Tibial artery (tissue), 4 donors: ENCODE data around the gene SERAC1.

Experiments used
- DNase-seq, 2 donors: peaks; one replicate each; pipeline ENCODE4 v3.0.0-alpha.2; 2019
- H3K27ac ChIP-seq, 2 donors: fragments of 200-600 bp; sonication (generic) in 1 of 2; 1 replicate in 1 of 2; 2 replicates in 1 of 2; pipeline ENCODE4 v1.5.1; 2018 to 2019; ENCODE audit warnings: mild to moderate bottlenecking in 1 of 2
- H3K27me3 ChIP-seq, 2 donors: fragments of 200-600 bp; sonication (generic) in 1 of 2; one replicate each; pipeline versions ENCODE4 v1.5.1 to v1.6.0; 2016 to 2019
- H3K36me3 ChIP-seq, 3 donors: fragments of 200-600 bp; sonication (generic) in 2 of 3; one replicate each; pipeline ENCODE4 v1.5.1; 2016 to 2019; ENCODE audit warnings: mild to moderate bottlenecking in 2 of 3
- H3K4me1 ChIP-seq, 4 donors: fragments of 200-600 bp; sonication (generic) in 2 of 4; 1 replicate in 3 of 4; 2 replicates in 1 of 4; pipeline ENCODE4 v1.5.1; 2016 to 2019
- H3K4me3 ChIP-seq, 2 donors: fragments of 200-600 bp; sonication (generic) in 1 of 2; 1 replicate in 1 of 2; 2 replicates in 1 of 2; pipeline ENCODE4 v1.5.1; 2018 to 2019; ENCODE audit warnings: mild to moderate bottlenecking in 2 of 2
- H3K9me3 ChIP-seq, 3 donors: fragments of 200-600 bp; sonication (generic) in 1 of 3; one replicate each; pipeline ENCODE4 v1.5.1; 2016 to 2019
- CTCF ChIP-seq, 2 experiments: fragments of 200-600 bp in 1 of 2; fragments of 450-650 bp in 1 of 2; IDR thresholded peaks; one replicate each; pipeline ENCODE4 v1.5.1; 2017 to 2019; ENCODE audit warnings: antibody characterized with exemption in 2 of 2, mild to moderate bottlenecking in 1 of 2, moderate library complexity in 1 of 2
- intact Hi-C: fragments of 100-400 bp; cut with DNase I; formaldehyde crosslinking; loops from one replicate; pipeline ENCODE4 v1.15.0; 2023; ENCODE audit warnings: low total_unique reads

The SERAC1 gene

DNA sequence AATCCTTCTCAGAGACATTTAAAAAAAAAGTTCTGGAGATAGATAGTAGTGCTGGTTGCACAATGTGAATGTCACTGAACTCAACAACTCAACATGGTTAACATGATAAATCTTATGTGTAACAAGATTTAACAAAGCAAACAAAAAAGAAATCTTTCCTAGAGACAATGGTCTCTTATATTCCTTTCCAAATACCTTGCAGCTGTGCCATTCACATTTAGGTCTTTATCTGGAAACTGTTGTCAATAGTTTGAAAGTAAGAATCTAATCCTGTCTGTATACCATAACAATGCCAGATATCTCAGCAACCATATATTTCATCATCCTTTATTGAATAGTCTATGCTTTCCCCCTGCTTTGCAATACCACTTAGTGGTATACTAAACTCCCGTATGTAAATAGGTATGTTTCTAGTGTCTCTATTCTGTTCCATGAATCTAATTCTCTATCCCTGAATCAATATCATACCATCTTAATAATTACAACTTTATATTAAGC lies 2.1 kb downstream of the SERAC1 start:
- Histone ChIP-seq H3K9me3 (no peaks in the 10 kb centered on the region), H3K36me3 (no peaks in the 10 kb centered on the region), H3K4me1 (peaks cover 0 to 48% (median 15%) of the 10 kb centered on the region in 4 donors), H3K4me3 (no peak overlapping the region), H3K27me3 (no peaks in the 10 kb centered on the region), H3K27ac (no peak overlapping the region)
- intact Hi-C loops: no loop called here
- no peak for TF ChIP-seq CTCF (IDR thresholded peaks at IDR 0.05)
- DNase-seq: no peak

DNA sequence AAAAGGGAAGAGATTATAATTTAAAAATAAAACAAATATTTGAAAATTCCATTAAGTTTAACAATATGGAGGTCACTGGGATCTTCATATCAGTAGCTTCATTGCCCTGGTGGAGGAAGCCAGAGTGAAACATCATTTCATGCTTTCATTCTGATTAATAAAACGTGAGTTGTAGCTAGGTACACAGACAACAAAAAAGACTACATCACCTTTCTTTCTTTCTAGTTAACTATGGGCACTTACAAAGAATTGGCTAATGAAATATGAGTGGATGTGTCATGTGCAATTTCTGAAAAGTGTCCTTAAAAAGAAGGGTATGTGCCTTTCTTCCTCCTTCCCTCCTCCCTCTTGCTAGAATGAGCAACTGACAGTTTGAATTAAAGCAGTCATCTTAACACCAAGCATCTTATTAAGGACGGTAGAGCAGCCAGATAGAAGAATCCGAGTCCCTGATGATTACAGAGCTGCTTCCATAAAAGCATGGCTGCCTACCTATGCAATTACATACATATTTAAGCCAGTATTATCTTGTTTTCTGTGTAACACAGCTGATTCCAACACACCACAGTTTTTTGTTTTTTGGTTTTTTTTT lies 3.4 kb downstream of the SERAC1 start:
- no peak for TF ChIP-seq CTCF (IDR thresholded peaks at IDR 0.05)
- Histone ChIP-seq H3K36me3 (no peaks in the 10 kb centered on the region), H3K4me3 (no peak overlapping the region), H3K27ac (no peak overlapping the region), H3K9me3 (no peaks in the 10 kb centered on the region), H3K4me1 (peaks cover 0 to 44% (median 11%) of the 10 kb centered on the region in 4 donors), H3K27me3 (no peaks in the 10 kb centered on the region)
- intact Hi-C loops: no loop called here
- DNase-seq: no peak

DNA sequence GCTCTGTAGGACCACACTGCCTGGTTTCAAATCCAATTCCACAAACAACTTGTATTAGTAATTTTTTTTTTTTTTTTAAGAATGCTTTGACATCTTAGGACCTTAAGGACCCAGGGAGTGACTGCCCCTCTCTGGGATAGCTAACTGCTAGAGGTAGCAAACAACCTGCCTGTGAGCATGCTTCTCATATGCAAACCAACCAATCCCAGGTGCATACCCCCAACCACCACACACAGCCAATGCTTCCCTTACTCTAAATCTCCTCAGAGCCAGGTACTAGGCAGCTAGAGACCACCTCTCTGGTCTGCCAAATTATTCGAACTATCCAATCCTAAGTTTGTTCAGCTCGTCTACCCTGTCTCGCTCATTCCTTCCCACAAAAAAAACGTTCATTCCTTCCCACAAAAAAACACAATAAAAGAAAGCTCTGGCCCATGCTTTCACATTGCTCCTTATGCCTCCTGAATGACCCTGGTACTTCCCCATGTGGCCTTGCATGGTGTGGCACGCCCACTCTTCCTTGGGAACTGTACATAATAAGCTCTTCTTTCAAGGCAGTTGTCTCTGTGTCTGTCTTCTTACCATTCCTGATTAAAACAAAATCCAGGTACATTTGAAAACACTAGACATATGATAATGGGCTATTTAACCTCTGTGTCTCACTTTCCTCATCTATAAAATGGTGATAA lies 6.4 kb downstream of the SERAC1 start:
- Histone ChIP-seq H3K36me3 (peaks cover 0 to 14% (median 0%) of the 10 kb centered on the region in 3 donors), H3K4me1 (peaks cover 0 to 32% (median 7%) of the 10 kb centered on the region in 4 donors), H3K4me3 (no peak overlapping the region), H3K9me3 (no peaks in the 10 kb centered on the region), H3K27ac (peak overlapping the region; percentile 41 to 64), H3K27me3 (no peaks in the 10 kb centered on the region)
- DNase-seq: no peak
- intact Hi-C loops: no loop called here
- no peak for TF ChIP-seq CTCF (IDR thresholded peaks at IDR 0.05)

GRCh38 chr6:158160932-158161539 lies 7.0 kb downstream of the SERAC1 start:
- no peak for TF ChIP-seq CTCF (IDR thresholded peaks at IDR 0.05)
- intact Hi-C loops: no loop called here
- Histone ChIP-seq H3K9me3 (no peaks in the 10 kb centered on the region), H3K27ac (peak overlapping the region; percentile 41 to 64), H3K27me3 (no peaks in the 10 kb centered on the region), H3K4me1 (peaks cover 0 to 26% (median 5%) of the 10 kb centered on the region in 4 donors), H3K4me3 (no peak overlapping the region), H3K36me3 (peaks cover 0 to 14% (median 0%) of the 10 kb centered on the region in 3 donors)
- DNase-seq: no peak

DNA sequence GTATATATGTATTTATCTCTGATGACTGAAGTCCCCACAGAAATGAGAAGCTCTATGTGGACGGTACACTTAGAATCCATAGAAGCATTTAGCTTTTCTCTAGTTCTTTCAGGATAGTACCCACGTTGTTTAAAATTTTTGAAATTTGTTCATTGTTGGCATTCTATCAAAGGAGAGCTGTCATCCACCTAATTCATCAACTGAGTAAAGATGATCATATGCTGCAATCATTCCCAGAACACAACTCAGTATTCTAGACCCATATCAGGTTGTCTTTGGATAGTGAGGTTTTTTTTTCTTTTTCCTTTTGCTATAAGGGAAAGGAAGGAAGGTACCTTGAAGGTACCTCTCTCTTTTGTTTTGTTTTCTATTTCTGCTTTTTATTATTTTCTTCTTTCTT lies 9.3 kb downstream of the SERAC1 start:
- no peak overlapping the region for H3K27ac ChIP-seq
- DNase-seq: no peak
- no peaks in the 10 kb centered on the region for H3K27me3 ChIP-seq
- no peaks in the 10 kb centered on the region for H3K9me3 ChIP-seq
- intact Hi-C loops: no loop called here
- TF ChIP-seq CTCF (IDR thresholded peaks at IDR 0.05): no peak
- no peak overlapping the region for H3K4me3 ChIP-seq
- H3K4me1 ChIP-seq: peaks cover 0 to 19% (median 5%) of the 10 kb centered on the region in 4 donors
- H3K36me3 ChIP-seq: peaks cover 0 to 29% (median 8%) of the 10 kb centered on the region in 3 donors
